Measurements from ENCODE around the gene BABAM2.
"Not testable (repeated sequence)": the region's sequence is repeated elsewhere in the genome, so short reads cannot be mapped to it uniquely, and the experiment has no call there.

Gene BABAM2

GRCh38 chr2:28102455-28102874 is 211.9 kb downstream of the BABAM2 start:
- DNase-seq (ENCODE audit: low read depth), result peak; percentile 92
- TF ChIP-seq CTCF (conservative IDR thresholded peaks at IDR 0.05; ENCODE audit: control insufficient read depth, insufficient read depth, low read depth, low read length), result no peak
- H3K4me3 ChIP-seq (ENCODE audit: control insufficient read depth, low read depth, low read length), result no peak overlapping the region

GRCh38 chr2:28103611-28104010 is 213.1 kb downstream of the BABAM2 start:
- H3K4me3 ChIP-seq (ENCODE audit: control insufficient read depth, low read depth, low read length), result no peak overlapping the region
- DNase-seq (ENCODE audit: low read depth), result no peak
- TF ChIP-seq CTCF (conservative IDR thresholded peaks at IDR 0.05; ENCODE audit: control insufficient read depth, insufficient read depth, low read depth, low read length), result no peak

DNA sequence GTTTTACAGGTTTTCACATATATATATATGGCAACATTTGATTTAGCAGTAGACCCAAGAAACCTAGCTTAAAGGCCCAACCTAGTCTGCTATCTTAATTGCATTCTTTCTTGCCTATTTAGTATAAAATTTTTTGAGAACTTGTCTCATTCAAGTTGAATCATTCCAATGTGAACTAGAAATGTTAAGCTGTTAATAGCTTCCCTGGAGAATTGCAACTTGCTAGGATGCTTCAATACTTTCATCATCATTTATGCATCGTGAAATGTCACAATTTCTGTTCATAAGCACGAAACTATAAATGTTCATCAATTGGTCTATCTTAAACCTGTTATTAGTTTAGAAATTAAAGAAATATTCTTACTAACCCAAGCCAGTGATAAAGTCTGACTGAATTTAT is 217.6 kb downstream of the BABAM2 start:
- no peak overlapping the region for H3K4me3 ChIP-seq (ENCODE audit: control insufficient read depth, low read depth, low read length)
- DNase-seq (ENCODE audit: low read depth), result peak; percentile 55
- TF ChIP-seq CTCF (conservative IDR thresholded peaks at IDR 0.05; ENCODE audit: control insufficient read depth, insufficient read depth, low read depth, low read length), result no peak

DNA sequence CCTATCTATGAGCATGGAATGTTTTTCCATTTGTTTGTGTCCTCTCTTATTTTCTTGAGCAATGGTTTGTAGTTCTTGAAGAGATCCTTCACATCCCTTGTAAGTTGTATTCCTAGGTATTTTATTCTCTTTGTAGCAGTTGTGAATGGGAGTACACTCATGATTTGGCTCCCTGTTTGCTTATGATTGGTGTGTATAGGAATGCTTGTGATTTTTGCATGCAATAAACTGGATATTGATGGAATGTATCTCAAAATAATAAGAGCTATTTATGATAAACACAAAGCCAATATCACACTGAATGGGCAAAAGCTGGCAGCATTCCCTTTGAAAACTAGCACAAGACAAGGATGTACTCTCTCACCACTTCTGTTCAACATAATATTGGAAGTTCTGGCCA is 223.2 kb downstream of the BABAM2 start:
- DNase-seq (ENCODE audit: low read depth); H3K4me3 ChIP-seq (ENCODE audit: control insufficient read depth, low read depth, low read length): not testable (repeated sequence)

DNA sequence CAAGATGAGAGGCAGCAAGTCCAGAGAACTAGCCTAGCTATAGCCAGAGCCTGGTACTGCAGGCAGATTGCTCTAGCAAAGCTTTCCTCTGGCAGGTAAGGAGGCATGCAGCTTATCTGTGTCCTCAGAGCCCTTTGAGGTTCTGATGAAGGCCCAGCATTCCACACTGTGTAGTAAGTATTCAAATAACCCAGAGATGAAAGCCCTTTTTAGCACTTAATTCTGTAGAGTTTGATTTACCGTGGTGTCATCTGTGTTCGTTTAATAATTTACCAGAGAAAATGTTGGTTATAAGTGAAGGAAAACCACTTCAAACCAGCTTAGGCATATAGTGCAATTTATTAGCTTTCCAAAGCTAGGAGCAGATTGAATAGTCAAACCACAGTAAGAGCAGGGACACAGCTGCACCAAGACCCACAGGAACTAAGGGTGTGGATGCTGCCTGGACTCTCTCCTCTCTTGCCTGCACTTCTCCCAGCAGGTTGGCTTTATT is 226.6 kb downstream of the BABAM2 start:
- H3K4me3 ChIP-seq (ENCODE audit: control insufficient read depth, low read depth, low read length), result no peak overlapping the region
- TF ChIP-seq CTCF (conservative IDR thresholded peaks at IDR 0.05; ENCODE audit: control insufficient read depth, insufficient read depth, low read depth, low read length), result no peak
- no peak for DNase-seq (ENCODE audit: low read depth)

- TF ChIP-seq CTCF (conservative IDR thresholded peaks at IDR 0.05; ENCODE audit: control insufficient read depth, insufficient read depth, low read depth, low read length), result no peak
- no peak for DNase-seq (ENCODE audit: low read depth)
Observed at GRCh38 chr2:28119631-28120030, 229.1 kb downstream of the BABAM2 start.

DNA sequence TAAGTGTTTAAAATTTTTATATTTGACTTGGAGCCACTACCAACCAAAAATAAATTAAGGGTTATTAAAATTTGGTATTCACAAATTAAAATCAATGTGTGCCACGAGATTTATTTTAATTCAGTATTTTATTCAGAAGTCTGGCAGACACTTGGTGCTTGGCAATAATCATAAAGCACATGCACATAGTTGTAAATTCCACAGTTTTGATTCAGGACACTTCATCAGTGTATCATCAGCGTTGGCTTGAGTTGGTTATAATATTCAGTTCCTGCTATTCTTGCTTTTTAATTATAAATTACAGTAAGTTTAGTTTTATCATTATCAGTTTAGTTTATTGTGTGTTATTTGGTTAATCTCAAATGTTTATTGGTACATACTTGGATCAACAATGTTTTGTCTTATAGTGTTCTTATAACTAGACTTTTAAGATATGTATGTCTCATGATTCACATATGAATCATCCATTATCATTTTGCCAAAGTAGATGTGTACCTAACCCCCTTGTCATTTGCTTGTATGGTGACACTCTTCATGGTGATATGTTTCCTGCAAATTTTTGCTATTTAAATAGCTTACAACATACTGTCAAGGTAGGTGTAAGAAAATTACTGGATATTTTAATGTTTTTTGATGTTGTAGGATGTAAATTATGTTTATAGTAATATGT is 237.9 kb downstream of the BABAM2 start:
- no peak overlapping the region for H3K4me3 ChIP-seq (ENCODE audit: control insufficient read depth, low read depth, low read length)
- no peak for TF ChIP-seq CTCF (conservative IDR thresholded peaks at IDR 0.05; ENCODE audit: control insufficient read depth, insufficient read depth, low read depth, low read length)
- DNase-seq (ENCODE audit: low read depth), result peak; percentile 59

More at GRCh38 chr2:28119631-28120030, 229.1 kb downstream of the BABAM2 start:
- no peak overlapping the region for H3K4me3 ChIP-seq (ENCODE audit: control insufficient read depth, low read depth, low read length)
